Measurements from ENCODE around the gene SUMO2. TPM values are rescaled to one million over a fixed set of nuclear protein-coding genes. Genes with fewer than 3 reads are reported as not detected.

The SUMO2 gene
- total and polyA plus RNA-seq, 2 of the 13 experiments (the other 11 are each of a cell fraction or from before 2014, with no cell fraction given) = 337 to 553 TPM

GRCh38 chr17:75205037-75205792, 22.5 kb upstream of the SUMO2 start, which contains the start of gene NUP85 (continued):
- TF ChIP-seq DMAP1 (CRISPR knock-in tag; IDR thresholded peaks at IDR 0.05) = peak; percentile 83
- no peak for TF ChIP-seq ZNF513 (CRISPR knock-in tag; conservative IDR thresholded peaks at IDR 0.05)
- TF ChIP-seq ZNF383 (CRISPR knock-in tag; IDR thresholded peaks at IDR 0.05; ENCODE audit: borderline replicate concordance) = peak; percentile 50; the same call in 1 of the 2 replicates
- peak; percentile 80; the same call in 1 of the 2 replicates for TF ChIP-seq ZNF460 (CRISPR knock-in tag; IDR thresholded peaks at IDR 0.05; ENCODE audit: borderline replicate concordance)
- no peak for TF ChIP-seq CEBPB (IDR thresholded peaks at IDR 0.05; ENCODE audit: borderline replicate concordance, low read depth, low read length)
- TF ChIP-seq RXRB (CRISPR knock-in tag; IDR thresholded peaks at IDR 0.05; ENCODE audit: borderline replicate concordance) = peak; percentile 55
- 0 out of 2 replicates have a peak, but pooled peaks have one; percentile 4 for TF ChIP-seq SRF (IDR thresholded peaks at IDR 0.05; ENCODE audit: low read depth, low read length)
- TF ChIP-seq ZNF878 (CRISPR knock-in tag; IDR thresholded peaks at IDR 0.05) = no peak; the same call in 1 of the 2 replicates
- TF ChIP-seq ZBTB49 (CRISPR knock-in tag; IDR thresholded peaks at IDR 0.05; ENCODE audit: borderline replicate concordance) = peak; percentile 74; the same call in 1 of the 2 replicates
- TF ChIP-seq MTA1 (CRISPR knock-in tag; IDR thresholded peaks at IDR 0.05; ENCODE audit: borderline replicate concordance) = peak; percentile 39; the same call in 1 of the 2 replicates
- TF ChIP-seq, protein P1, sequence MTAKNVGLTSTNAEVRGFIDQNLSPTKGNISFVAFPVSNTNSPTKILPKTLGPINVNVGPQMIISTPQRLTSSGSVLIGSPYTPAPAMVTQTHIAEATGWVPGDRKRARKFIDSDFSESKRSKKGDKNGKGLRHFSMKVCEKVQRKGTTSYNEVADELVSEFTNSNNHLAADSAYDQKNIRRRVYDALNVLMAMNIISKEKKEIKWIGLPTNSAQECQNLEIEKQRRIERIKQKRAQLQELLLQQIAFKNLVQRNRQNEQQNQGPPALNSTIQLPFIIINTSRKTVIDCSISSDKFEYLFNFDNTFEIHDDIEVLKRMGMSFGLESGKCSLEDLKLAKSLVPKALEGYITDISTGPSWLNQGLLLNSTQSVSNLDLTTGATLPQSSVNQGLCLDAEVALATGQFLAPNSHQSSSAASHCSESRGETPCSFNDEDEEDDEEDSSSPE (CRISPR knock-in tag; IDR thresholded peaks at IDR 0.05) = peak; percentile 98
- TF ChIP-seq ZNF616 (CRISPR knock-in tag; IDR thresholded peaks at IDR 0.05; ENCODE audit: low read depth) = peak; percentile 57; the same call in 1 of the 2 replicates
- TF ChIP-seq HMG20A (CRISPR knock-in tag; IDR thresholded peaks at IDR 0.05; ENCODE audit: borderline replicate concordance) = no peak
- 0 out of 2 replicates have a peak, but pooled peaks have one; percentile 39 for TF ChIP-seq ZNF17 (CRISPR knock-in tag; IDR thresholded peaks at IDR 0.05)
- no peak for TF ChIP-seq ZNF101 (CRISPR knock-in tag; IDR thresholded peaks at IDR 0.05; ENCODE audit: borderline replicate concordance, low read depth)

Measured in HepG2 (cell line).